Esophagus squamous epithelium (tissue), 5 donors: ENCODE data around the gene LDB3. TPM values are rescaled to one million over a fixed set of nuclear protein-coding genes. Genes with fewer than 3 reads are reported as not detected.

ENCODE experiments used
- DNase-seq: peaks from one replicate; lab custom pipeline; 2025; lab: John Stamatoyannopoulos, UW
- H3K27ac ChIP-seq, 4 donors: fragments of 200-600 bp; sonication (generic); one replicate each; pipeline ENCODE4 v1.5.1; 2016 to 2019; ENCODE audit warnings: mild to moderate bottlenecking in 1 of 4
- H3K27me3 ChIP-seq, 4 donors: fragments of 200-600 bp; sonication (generic); 1 replicate in 3 of 4; 2 replicates in 1 of 4; pipeline versions ENCODE4 v1.5.1 to v1.6.0; 2017 to 2021; ENCODE audit warnings: antibody characterized with exemption in 1 of 4
- H3K36me3 ChIP-seq, 3 donors: fragments of 200-600 bp; sonication (generic); one replicate each; pipeline ENCODE4 v1.5.1; 2016 to 2019
- H3K4me1 ChIP-seq, 3 donors: fragments of 200-600 bp; sonication (generic); one replicate each; pipeline ENCODE4 v1.5.1; 2017 to 2019
- H3K4me3 ChIP-seq, 4 donors: fragments of 200-600 bp; sonication (generic); 1 replicate in 3 of 4; 2 replicates in 1 of 4; pipeline ENCODE4 v1.5.1; 2016 to 2019; ENCODE audit warnings: mild to moderate bottlenecking in 2 of 4, moderate library complexity in 1 of 4
- H3K9me3 ChIP-seq, 3 donors: fragments of 200-600 bp; sonication (generic); one replicate each; pipeline ENCODE4 v1.5.1; 2016 to 2019
- POLR2A ChIP-seq, 4 donors: fragments of 450-650 bp; IDR thresholded peaks; one replicate each; pipeline ENCODE4 v1.6.1; 2017; ENCODE audit warnings: antibody characterized with exemption in 4 of 4, mild to moderate bottlenecking in 4 of 4, moderate library complexity in 3 of 4
- WGBS, 2 donors: methylation state at CpG; one replicate each; pipeline ENCODE4 v1.1.5; 2018; 5-methylcytosine and 5-hydroxymethylcytosine counted together
- intact Hi-C: fragments of 100-400 bp; cut with DNase I; formaldehyde crosslinking; loops from one replicate; pipeline ENCODE4 v1.15.0; 2022
- total RNA-seq, 4 donors: library from RNA; depleted of rRNA; stranded (reverse); fragments of >200 nt; gene quantifications; one replicate each; pipeline ENCODE4 v1.1.0, GENCODE V29; 2016
- TF ChIP-seq, protein P1 (sequence below), 6 experiments: fragments of 450-650 bp in 4 of 6; fragments of 200-600 bp in 2 of 6; sonication (generic) in 2 of 6; IDR thresholded peaks; one replicate each; pipeline ENCODE4 v1.5.1; 2016 to 2019; ENCODE audit warnings: antibody characterized with exemption in 6 of 6, mild to moderate bottlenecking in 4 of 6, moderate library complexity in 4 of 6
- donor health status: DM: yes; HTN: yes; CAD: no.

The LDB3 gene
- total RNA-seq, 4 donors from 2014 or later = 0.09 to 3.4 (median 0.35) TPM

DNA sequence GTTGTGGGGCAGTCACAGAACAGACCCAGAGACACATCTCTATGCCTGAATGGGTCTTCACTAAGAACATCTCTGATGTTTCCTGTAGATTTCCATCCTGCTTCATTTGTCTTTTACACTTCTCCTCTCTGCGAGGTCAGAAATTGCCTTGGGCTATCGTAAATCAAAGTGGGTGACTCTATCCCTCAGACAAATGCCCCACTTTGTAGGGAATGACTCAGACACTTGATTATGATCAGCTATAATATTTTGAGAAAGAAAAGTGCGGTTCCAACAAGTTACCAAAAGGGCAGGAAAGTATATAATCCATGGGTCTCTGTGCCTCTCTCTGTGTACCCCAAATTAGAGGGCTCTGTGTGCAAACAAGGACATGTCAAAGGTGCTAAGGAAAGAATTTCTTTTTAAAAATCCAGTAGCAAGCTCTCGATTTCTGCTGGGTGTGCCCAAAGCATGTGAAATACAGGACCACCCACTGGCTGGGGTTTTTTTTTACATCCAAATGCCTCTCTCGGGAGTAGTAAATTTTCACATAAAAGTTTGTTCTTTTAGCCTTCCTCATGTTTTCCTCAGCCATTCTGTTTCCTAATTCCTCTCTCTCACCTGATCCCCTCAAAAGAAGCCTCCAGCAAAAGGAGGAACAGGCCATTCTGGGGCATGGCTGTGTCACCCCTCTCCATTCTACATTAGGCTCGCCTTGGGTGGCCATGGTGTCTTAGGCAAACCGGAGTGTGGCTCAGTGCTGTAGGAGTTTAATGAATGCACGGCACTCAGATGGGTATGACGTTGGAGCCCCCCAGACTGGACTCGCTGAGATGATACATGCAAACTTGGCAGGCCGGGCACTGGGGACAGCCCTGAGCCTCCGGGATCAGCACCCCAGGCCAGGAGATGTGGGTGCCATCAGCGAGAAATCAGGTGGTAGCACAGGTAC is 20.3 kb upstream of the LDB3 start:
- no peak for DNase-seq

GRCh38 chr10:86648704-86649427 is 19.4 kb upstream of the LDB3 start:
- intact Hi-C loops = no loop called here

More for the DNA sequence above, 20.3 kb upstream of the LDB3 start:
- Histone ChIP-seq H3K27ac (no peak overlapping the region), H3K36me3 (no peaks in the 10 kb centered on the region), H3K9me3 (no peaks in the 10 kb centered on the region), H3K4me3 (no peak overlapping the region), H3K27me3 (peaks cover 0 to 25% (median 0%) of the 10 kb centered on the region in 4 donors), H3K4me1 (peaks cover 6 to 57% (median 17%) of the 10 kb centered on the region in 3 donors)
- WGBS, 2 donors = 76 to 79% methylated on average over 7 of the region's 13 CpGs
- intact Hi-C loops = no loop called here
- TF ChIP-seq, protein P1, sequence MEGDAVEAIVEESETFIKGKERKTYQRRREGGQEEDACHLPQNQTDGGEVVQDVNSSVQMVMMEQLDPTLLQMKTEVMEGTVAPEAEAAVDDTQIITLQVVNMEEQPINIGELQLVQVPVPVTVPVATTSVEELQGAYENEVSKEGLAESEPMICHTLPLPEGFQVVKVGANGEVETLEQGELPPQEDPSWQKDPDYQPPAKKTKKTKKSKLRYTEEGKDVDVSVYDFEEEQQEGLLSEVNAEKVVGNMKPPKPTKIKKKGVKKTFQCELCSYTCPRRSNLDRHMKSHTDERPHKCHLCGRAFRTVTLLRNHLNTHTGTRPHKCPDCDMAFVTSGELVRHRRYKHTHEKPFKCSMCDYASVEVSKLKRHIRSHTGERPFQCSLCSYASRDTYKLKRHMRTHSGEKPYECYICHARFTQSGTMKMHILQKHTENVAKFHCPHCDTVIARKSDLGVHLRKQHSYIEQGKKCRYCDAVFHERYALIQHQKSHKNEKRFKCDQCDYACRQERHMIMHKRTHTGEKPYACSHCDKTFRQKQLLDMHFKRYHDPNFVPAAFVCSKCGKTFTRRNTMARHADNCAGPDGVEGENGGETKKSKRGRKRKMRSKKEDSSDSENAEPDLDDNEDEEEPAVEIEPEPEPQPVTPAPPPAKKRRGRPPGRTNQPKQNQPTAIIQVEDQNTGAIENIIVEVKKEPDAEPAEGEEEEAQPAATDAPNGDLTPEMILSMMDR (IDR thresholded peaks at IDR 0.05) = no peak
- TF ChIP-seq POLR2A (IDR thresholded peaks at IDR 0.05) = no peak

DNA sequence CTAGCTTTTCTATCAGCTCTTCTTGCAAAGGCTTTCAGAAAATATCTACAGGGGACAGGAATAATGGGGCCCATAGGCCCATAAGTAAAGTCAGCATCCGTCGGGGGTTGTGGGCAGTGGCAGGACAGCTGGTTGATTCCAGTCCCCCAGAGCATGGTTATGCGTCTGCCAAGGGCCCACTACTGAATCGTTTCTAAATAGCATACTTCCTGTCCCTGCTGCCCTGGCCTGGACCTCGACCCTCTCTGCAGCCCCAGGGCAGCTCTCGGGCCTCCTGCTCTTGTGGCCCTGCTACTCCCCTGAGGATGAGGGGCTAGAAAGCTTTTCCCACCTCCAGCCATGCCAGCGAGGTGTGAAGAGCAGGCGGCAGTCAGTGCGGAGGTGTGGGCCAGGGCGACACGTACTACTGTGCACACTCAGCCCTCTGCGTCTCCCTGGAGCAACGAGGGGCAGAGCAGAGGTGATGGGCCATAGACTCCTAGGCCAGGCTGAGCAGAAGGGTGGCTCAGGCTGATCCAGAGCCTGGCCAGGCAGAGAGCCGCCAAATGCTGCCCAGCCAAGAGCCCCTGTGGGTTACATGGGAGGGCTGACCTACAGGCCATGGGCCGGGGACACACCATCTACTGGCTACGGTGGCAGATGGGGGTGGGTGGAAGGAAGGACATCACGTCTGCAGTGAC is 18.7 kb upstream of the LDB3 start:
- Histone ChIP-seq H3K4me1 (peaks cover 6 to 43% (median 13%) of the 10 kb centered on the region in 3 donors), H3K4me3 (no peak overlapping the region), H3K9me3 (no peaks in the 10 kb centered on the region), H3K36me3 (no peaks in the 10 kb centered on the region), H3K27me3 (peaks cover 0 to 31% (median 0%) of the 10 kb centered on the region in 4 donors), H3K27ac (peak overlapping the region in 1 of 4 donors; percentile 23)
- TF ChIP-seq, protein P1 (IDR thresholded peaks at IDR 0.05) = no peak
- TF ChIP-seq POLR2A (IDR thresholded peaks at IDR 0.05) = no peak
- DNase-seq = no peak
- intact Hi-C loops = no loop called here
- WGBS, 2 donors = 46 to 65% methylated on average over 4 to 10 of the region's 17 CpGs

More at GRCh38 chr10:86648704-86649427, 19.4 kb upstream of the LDB3 start:
- H3K4me3 ChIP-seq = no peak overlapping the region
- H3K9me3 ChIP-seq = no peaks in the 10 kb centered on the region
- 33 to 35% methylated on average over 4 to 8 of the region's 9 CpGs for WGBS, 2 donors
- peaks cover 0 to 31% (median 0%) of the 10 kb centered on the region in 4 donors for H3K27me3 ChIP-seq
- no peak for DNase-seq
- H3K27ac ChIP-seq = peak overlapping the region in 1 of 4 donors; percentile 22
- no peaks in the 10 kb centered on the region for H3K36me3 ChIP-seq
- H3K4me1 ChIP-seq = peaks cover 6 to 49% (median 13%) of the 10 kb centered on the region in 3 donors
- TF ChIP-seq POLR2A (IDR thresholded peaks at IDR 0.05) = no peak
- TF ChIP-seq, protein P1 (IDR thresholded peaks at IDR 0.05) = no peak

- Histone ChIP-seq H3K9me3 (no peaks in the 10 kb centered on the region), H3K4me3 (no peak overlapping the region), H3K27ac (no peak overlapping the region), H3K27me3 (peaks cover 0 to 31% (median 0%) of the 10 kb centered on the region in 4 donors), H3K4me1 (peaks cover 6 to 39% (median 13%) of the 10 kb centered on the region in 3 donors), H3K36me3 (no peaks in the 10 kb centered on the region)
- intact Hi-C loops = no loop called here
- WGBS, 2 donors = 89 to 94% methylated on average over 4 to 6 of the region's 8 CpGs
- TF ChIP-seq, protein P1 (IDR thresholded peaks at IDR 0.05) = no peak
- no peak for TF ChIP-seq POLR2A (IDR thresholded peaks at IDR 0.05)
- DNase-seq = no peak
These were observed 18.2 kb upstream of the LDB3 start for GRCh38 chr10:86650151-86650550.
